HG03280 (cell line): ENCODE data around the gene PDGFB.
"Not testable (repeated sequence)": the region's sequence is repeated elsewhere in the genome, so short reads cannot be mapped to it uniquely, and the experiment has no call there.

Source experiments
- ATAC-seq: cut with Tn5 transposase; IDR thresholded peaks from one replicate; pipeline ENCODE4 v1.9.1; 2021; ENCODE audit warnings: mild to moderate bottlenecking, moderate library complexity; ENCODE audit not compliant: unreplicated experiment

Gene PDGFB

GRCh38 chr22:39229075-39229474, 15.7 kb downstream of the PDGFB start:
- ATAC-seq = no peak

- ATAC-seq = no peak
Measured at GRCh38 chr22:39227542-39228272, 17.1 kb downstream of the PDGFB start.

- ATAC-seq = no peak
Measured at GRCh38 chr22:39226353-39226752, 18.4 kb downstream of the PDGFB start.

GRCh38 chr22:39225591-39225990, 19.2 kb downstream of the PDGFB start:
- ATAC-seq = no peak

- ATAC-seq = no peak
Measured at GRCh38 chr22:39224550-39224949, 20.2 kb downstream of the PDGFB start.

- no peak for ATAC-seq
Measured at GRCh38 chr22:39223091-39223710, 21.6 kb downstream of the PDGFB start.

GRCh38 chr22:39221999-39222686, 22.6 kb downstream of the PDGFB start:
- no peak for ATAC-seq

- no peak for ATAC-seq
Measured at GRCh38 chr22:39220890-39221850, 23.6 kb downstream of the PDGFB start.

- no peak for ATAC-seq
Measured at GRCh38 chr22:39220450-39220849, 24.3 kb downstream of the PDGFB start.

GRCh38 chr22:39219071-39220039, 25.4 kb downstream of the PDGFB start:
- ATAC-seq = no peak

GRCh38 chr22:39218432-39218831, 26.4 kb downstream of the PDGFB start:
- ATAC-seq = not testable (repeated sequence)

GRCh38 chr22:39216143-39216490, 28.7 kb downstream of the PDGFB start:
- no peak for ATAC-seq

GRCh38 chr22:39215426-39216142, 29.2 kb downstream of the PDGFB start:
- no peak for ATAC-seq

GRCh38 chr22:39215070-39215396, 29.7 kb downstream of the PDGFB start:
- ATAC-seq = no peak

- no peak for ATAC-seq
Measured at GRCh38 chr22:39214383-39215069, 30.3 kb downstream of the PDGFB start.

GRCh38 chr22:39214006-39214382, 30.8 kb downstream of the PDGFB start:
- ATAC-seq = no peak

GRCh38 chr22:39212721-39213376, 31.9 kb downstream of the PDGFB start:
- no peak for ATAC-seq

- no peak for ATAC-seq
Measured at GRCh38 chr22:39209756-39210155, 35.0 kb downstream of the PDGFB start.
